GM12892 (cell line): ENCODE measurements around the gene ZNF536.

ENCODE experiments used
- DNase-seq: peaks from one replicate; pipeline ENCODE4 v3.0.0; 2011; ENCODE audit not compliant: insufficient read length
- FAIRE-seq: peaks from 2 replicates; lab custom pipeline; 2011; peaks lifted over from hg19 to GRCh38; lab: Jason Lieb, UNC
- POLR2A ChIP-seq: IDR thresholded peaks from 2 replicates; pipeline ENCODE4 v1.6.1; 2011; ENCODE audit warnings: low read depth, low read length, control low read depth
- POLR2AphosphoS5 ChIP-seq: IDR thresholded peaks from 2 replicates; pipeline ENCODE4 v1.6.1; 2011; ENCODE audit warnings: low read depth, low read length, control low read depth
- TAF1 ChIP-seq: IDR thresholded peaks from 2 replicates; pipeline ENCODE4 v1.6.1; 2011; ENCODE audit warnings: low read depth, mild to moderate bottlenecking, control low read depth, low read length, borderline replicate concordance

ZNF536 gene

GRCh38 chr19:30555075-30555790 lies 183.0 kb downstream of the ZNF536 start:
- no peak for DNase-seq
- TF ChIP-seq POLR2A (no peak), TAF1 (no peak), POLR2AphosphoS5 (no peak)
- FAIRE-seq = no peak

- TF ChIP-seq POLR2A = no peak
- TF ChIP-seq TAF1 = no peak
- TF ChIP-seq POLR2AphosphoS5 = no peak
- FAIRE-seq = no peak
- DNase-seq = no peak
Observed at GRCh38 chr19:30555791-30556110, 183.6 kb downstream of the ZNF536 start.

- no peak for TF ChIP-seq POLR2AphosphoS5
- no peak for TF ChIP-seq POLR2A
- TF ChIP-seq TAF1 = no peak
- DNase-seq (no peak), FAIRE-seq (no peak)
Observed at GRCh38 chr19:30556230-30556711, 184.1 kb downstream of the ZNF536 start.

GRCh38 chr19:30557212-30557611 lies 185.0 kb downstream of the ZNF536 start:
- FAIRE-seq (no peak), DNase-seq (no peak)
- TF ChIP-seq POLR2A (no peak), TAF1 (no peak), POLR2AphosphoS5 (no peak)

GRCh38 chr19:30557927-30558557 lies 185.9 kb downstream of the ZNF536 start:
- FAIRE-seq = no peak
- DNase-seq = no peak
- TF ChIP-seq POLR2A (no peak), POLR2AphosphoS5 (no peak), TAF1 (no peak)

- no peak for FAIRE-seq
- no peak for DNase-seq
- TF ChIP-seq TAF1 = no peak
- TF ChIP-seq POLR2A = no peak
Observed at GRCh38 chr19:30558793-30559192, 186.6 kb downstream of the ZNF536 start.

- TF ChIP-seq TAF1 = no peak
- no peak for TF ChIP-seq POLR2AphosphoS5
- no peak for TF ChIP-seq POLR2A
- DNase-seq (no peak), FAIRE-seq (no peak)
Observed at GRCh38 chr19:30559446-30559845, 187.3 kb downstream of the ZNF536 start.

- DNase-seq (no peak), FAIRE-seq (no peak)
- TF ChIP-seq TAF1 = no peak
- no peak for TF ChIP-seq POLR2A
Observed at GRCh38 chr19:30562981-30563380, 190.8 kb downstream of the ZNF536 start.

GRCh38 chr19:30563691-30564090 lies 191.5 kb downstream of the ZNF536 start:
- DNase-seq (no peak), FAIRE-seq (no peak)
- TF ChIP-seq TAF1 (no peak), POLR2A (no peak), POLR2AphosphoS5 (no peak)

- TF ChIP-seq POLR2AphosphoS5 = no peak
- no peak for TF ChIP-seq TAF1
- no peak for TF ChIP-seq POLR2A
- FAIRE-seq (no peak), DNase-seq (no peak)
Observed at GRCh38 chr19:30564551-30565011, 192.4 kb downstream of the ZNF536 start.

GRCh38 chr19:30565636-30566035 lies 193.5 kb downstream of the ZNF536 start:
- FAIRE-seq (no peak), DNase-seq (no peak)
- no peak for TF ChIP-seq POLR2AphosphoS5
- TF ChIP-seq TAF1 = no peak
- no peak for TF ChIP-seq POLR2A
